Measurements from ENCODE around the gene FLOT1.
"Not testable (repeated sequence)": the region's sequence is repeated elsewhere in the genome, so short reads cannot be mapped to it uniquely, and the experiment has no call there.

Gene FLOT1

GRCh38 chr6:30724906-30725667 is 17.4 kb downstream of the FLOT1 start:
- DNase-seq (ENCODE audit: extremely low spot score) = no peak
- no peak for TF ChIP-seq SUZ12 (IDR thresholded peaks at IDR 0.05)
- no peak for TF ChIP-seq NFRKB (IDR thresholded peaks at IDR 0.05)
- TF ChIP-seq LEF1 (IDR thresholded peaks at IDR 0.05; ENCODE audit: borderline replicate concordance) = no peak
- TF ChIP-seq L3MBTL2 (conservative IDR thresholded peaks at IDR 0.05) = no peak
- no peak for TF ChIP-seq FOXA1 (IDR thresholded peaks at IDR 0.05)
- TF ChIP-seq BHLHE40 (IDR thresholded peaks at IDR 0.05; ENCODE audit: borderline replicate concordance) = no peak
- no peak for TF ChIP-seq ARNT (IDR thresholded peaks at IDR 0.05)
- TF ChIP-seq PKNOX1 (IDR thresholded peaks at IDR 0.05) = no peak
- no peak for TF ChIP-seq ZNF384 (IDR thresholded peaks at IDR 0.05)
- no peak for TF ChIP-seq CTBP1 (IDR thresholded peaks at IDR 0.05; ENCODE audit: borderline replicate concordance)
- TF ChIP-seq HDGF (IDR thresholded peaks at IDR 0.05; ENCODE audit: borderline replicate concordance) = no peak
- no peak for TF ChIP-seq FOXM1 (IDR thresholded peaks at IDR 0.05; ENCODE audit: borderline replicate concordance)
- no peak for TF ChIP-seq TARDBP (IDR thresholded peaks at IDR 0.05)
- no peak for TF ChIP-seq SP1 (IDR thresholded peaks at IDR 0.05)
- TF ChIP-seq ELF4 (IDR thresholded peaks at IDR 0.05) = no peak
- TF ChIP-seq FOXK2 (IDR thresholded peaks at IDR 0.05) = no peak
- ChIA-PET CTCF (interaction anchor here (1.2 kb wide), 1 partner anchor 348 kb away, joined by 4 read pairs; no protein-coding TSS in a partner anchor), POLR2A (interaction anchor here (1.2 to 1.5 kb wide), 3 partner anchors 8 to 46 kb away, joined by 4 to 6 read pairs (median 5); partner anchors contain the start of gene MDC1)

GRCh38 chr6:30723843-30724741 is 18.4 kb downstream of the FLOT1 start:
- DNase-seq (ENCODE audit: extremely low spot score) = not testable (repeated sequence)
- POLR2A ChIA-PET = interaction anchor here (1.3 to 3.8 kb wide), 4 partner anchors 14 to 45 kb away, joined by 3 to 57 read pairs (median 4); partner anchors contain the start of gene NRM
- CTCF ChIA-PET = interaction anchor here (1.2 to 3.7 kb wide), 2 partner anchors 43 to 349 kb away, joined by 4 to 33 read pairs; no protein-coding TSS in a partner anchor

GRCh38 chr6:30723159-30723842 is 19.2 kb downstream of the FLOT1 start:
- CTCF ChIA-PET = interaction anchor here (0.6 to 3.7 kb wide), 9 partner anchors 8 to 65 kb away, joined by 3 to 33 read pairs (median 4); partner anchors contain the start of gene DHX16
- POLR2A ChIA-PET = interaction anchor here (1.2 to 3.8 kb wide), 6 partner anchors 11 to 51 kb away, joined by 3 to 57 read pairs (median 8); partner anchors contain the start of genes DHX16 and NRM
- DNase-seq (ENCODE audit: extremely low spot score) = not testable (repeated sequence)

- peak; percentile 63 for DNase-seq (ENCODE audit: extremely low spot score)
- TF ChIP-seq HDGF (IDR thresholded peaks at IDR 0.05; ENCODE audit: borderline replicate concordance) = no peak
- TF ChIP-seq CTBP1 (IDR thresholded peaks at IDR 0.05; ENCODE audit: borderline replicate concordance) = no peak
- TF ChIP-seq TARDBP (IDR thresholded peaks at IDR 0.05) = no peak
- TF ChIP-seq FOXM1 (IDR thresholded peaks at IDR 0.05; ENCODE audit: borderline replicate concordance) = no peak
- TF ChIP-seq FOXK2 (IDR thresholded peaks at IDR 0.05) = no peak
- 0 out of 2 replicates have a peak, but pooled peaks have one; percentile 18 for TF ChIP-seq PKNOX1 (IDR thresholded peaks at IDR 0.05)
- no peak for TF ChIP-seq ARNT (IDR thresholded peaks at IDR 0.05)
- TF ChIP-seq LEF1 (IDR thresholded peaks at IDR 0.05; ENCODE audit: borderline replicate concordance) = no peak
- no peak for TF ChIP-seq FOXA1 (IDR thresholded peaks at IDR 0.05)
- ChIA-PET CTCF (interaction anchor here (0.6 to 3.7 kb wide), 18 partner anchors 8 to 365 kb away, joined by 3 to 33 read pairs (median 4); partner anchors contain the start of genes DHX16 and NRM), POLR2A (interaction anchor here (1.1 to 3.8 kb wide), 12 partner anchors 8 to 107 kb away, joined by 3 to 57 read pairs (median 11); partner anchors contain the start of genes DHX16 and NRM)
Observed at GRCh38 chr6:30722280-30723112, 20.0 kb downstream of the FLOT1 start.

GRCh38 chr6:30722025-30722279 is 20.5 kb downstream of the FLOT1 start:
- not testable (repeated sequence) for DNase-seq (ENCODE audit: extremely low spot score)
- ChIA-PET CTCF (interaction anchor here (0.6 to 3.7 kb wide), 14 partner anchors 9 to 365 kb away, joined by 3 to 33 read pairs (median 4); partner anchors contain the start of genes DHX16 and NRM), POLR2A (interaction anchor here (1.1 to 3.8 kb wide), 14 partner anchors 9 to 107 kb away, joined by 4 to 57 read pairs (median 8); partner anchors contain the start of genes DHX16 and NRM)

Data from HEK293T (cell line).